ENCODE measurements around the gene ZMIZ1.

DNA sequence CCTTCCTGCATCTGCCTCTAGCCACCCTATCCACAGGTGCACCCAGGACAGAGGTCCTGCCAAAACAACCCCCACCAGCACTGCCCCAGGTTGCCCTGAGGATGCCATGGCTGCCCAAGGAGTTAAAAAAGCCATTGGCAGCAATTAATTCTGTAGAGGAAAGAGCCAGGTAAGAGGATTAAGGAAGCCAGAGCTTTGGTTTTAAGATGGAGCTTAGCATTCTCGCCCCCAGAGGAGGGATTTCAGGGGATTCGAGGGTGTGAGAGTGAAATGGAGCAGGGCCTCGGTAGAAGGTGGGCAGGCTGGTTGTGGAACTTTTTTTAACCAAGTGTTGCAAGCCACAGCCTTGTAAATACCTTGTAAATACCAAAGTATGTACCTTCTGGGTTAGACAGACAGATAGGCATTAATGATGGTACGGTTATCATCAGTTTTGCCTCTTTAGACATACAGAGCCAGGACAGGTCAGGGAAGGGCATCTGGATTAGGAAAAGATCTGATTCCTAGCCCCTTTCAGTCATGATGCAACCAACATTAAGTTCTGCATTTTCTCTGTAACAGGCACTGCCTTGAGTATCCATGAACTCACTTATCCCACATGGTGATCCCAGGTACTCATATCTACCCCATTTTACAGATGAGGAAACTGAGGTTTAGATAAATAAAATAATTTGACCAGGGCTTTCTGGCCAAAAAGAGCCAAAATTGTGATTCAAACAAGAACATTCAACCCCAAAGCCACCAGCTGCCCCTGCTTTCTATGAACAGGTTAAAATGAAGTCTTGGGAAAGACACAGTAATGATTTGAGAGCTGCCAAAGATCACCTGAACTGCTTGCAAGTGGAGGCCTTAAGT is 157.9 kb downstream of the ZMIZ1 start:
- TF ChIP-seq ZNF274 (IDR thresholded peaks at IDR 0.05; ENCODE audit: low read depth, low read length): no peak
- no peak for TF ChIP-seq YY1 (IDR thresholded peaks at IDR 0.05; ENCODE audit: insufficient read depth, insufficient read length)
- TF ChIP-seq SUZ12 (IDR thresholded peaks at IDR 0.05; ENCODE audit: extremely low read depth, insufficient read depth, insufficient read length): no peak

Measured in NT2/D1 (cell line).